HG02973 (cell line): ENCODE measurements around the gene GLB1L3.

Experiments
- ATAC-seq: cut with Tn5 transposase; IDR thresholded peaks from one replicate; pipeline ENCODE4 v1.9.1; 2021; ENCODE audit warnings: moderate library complexity; ENCODE audit not compliant: unreplicated experiment

The GLB1L3 gene

GRCh38 chr11:134359646-134360045 is 83.5 kb downstream of the GLB1L3 start:
- ATAC-seq = no peak

GRCh38 chr11:134360050-134360835 is 84.1 kb downstream of the GLB1L3 start:
- peak; percentile 86 for ATAC-seq

GRCh38 chr11:134361661-134362060 is 85.5 kb downstream of the GLB1L3 start:
- ATAC-seq = no peak

- no peak for ATAC-seq
Observed at GRCh38 chr11:134362192-134362901, 86.2 kb downstream of the GLB1L3 start.

- ATAC-seq = no peak
Observed at GRCh38 chr11:134363161-134363560, 87.0 kb downstream of the GLB1L3 start.

DNA sequence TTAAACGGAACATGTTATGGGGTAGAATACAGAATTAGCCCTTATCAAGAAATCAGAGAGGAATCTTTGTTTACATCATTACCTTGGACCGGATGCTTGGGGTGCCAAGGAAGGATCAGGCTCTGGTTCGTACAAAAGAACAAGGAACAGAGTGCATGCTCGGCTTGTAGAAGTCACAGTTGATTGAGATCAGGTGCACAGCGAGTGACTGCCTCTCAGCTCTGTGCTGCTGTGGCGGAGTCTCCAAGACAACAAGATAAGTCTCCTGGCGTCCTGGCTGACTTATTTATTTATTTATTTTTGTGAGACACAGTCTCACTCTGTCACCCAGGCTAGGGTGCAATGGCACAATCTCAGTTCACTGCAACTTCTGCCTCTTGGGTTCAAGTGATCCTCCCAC is 87.4 kb downstream of the GLB1L3 start:
- no peak for ATAC-seq

- ATAC-seq = no peak
Observed at GRCh38 chr11:134364261-134364660, 88.1 kb downstream of the GLB1L3 start.

GRCh38 chr11:134365011-134365925 is 89.1 kb downstream of the GLB1L3 start:
- ATAC-seq = no peak

GRCh38 chr11:134366254-134366653 is 90.1 kb downstream of the GLB1L3 start:
- no peak for ATAC-seq

GRCh38 chr11:134367781-134368180 is 91.6 kb downstream of the GLB1L3 start:
- ATAC-seq = no peak
